Activated gamma-delta T cell treated with Interleukin-2 at 50 U/mL for 16 hours (primary cell): ENCODE data around the gene EIF5A.

ENCODE experiments used
- DNase-seq: peaks from one replicate; pipeline ENCODE4 v3.0.0-alpha.2; 2020

EIF5A gene

DNA sequence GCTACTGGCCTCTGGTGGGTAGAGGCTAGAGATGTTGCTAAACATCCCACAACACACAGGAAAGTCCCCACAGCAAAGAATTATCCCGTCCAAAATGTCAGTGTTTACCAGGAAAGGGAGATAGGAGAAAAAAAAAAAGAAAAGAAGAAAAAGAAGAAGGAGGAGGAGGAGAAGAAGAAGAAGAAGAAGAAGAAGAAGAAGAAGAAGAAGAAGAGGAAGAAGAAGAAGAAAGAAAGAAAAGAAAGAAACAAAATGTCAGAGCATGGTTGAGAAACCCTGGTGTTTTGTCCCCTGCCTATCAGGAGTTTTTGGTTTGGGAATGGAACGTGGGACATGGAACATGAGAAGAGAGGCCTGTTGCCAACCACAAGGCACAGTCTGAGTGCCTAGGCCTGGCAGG is 50.0 kb downstream of the EIF5A start:
- no peak for DNase-seq

DNA sequence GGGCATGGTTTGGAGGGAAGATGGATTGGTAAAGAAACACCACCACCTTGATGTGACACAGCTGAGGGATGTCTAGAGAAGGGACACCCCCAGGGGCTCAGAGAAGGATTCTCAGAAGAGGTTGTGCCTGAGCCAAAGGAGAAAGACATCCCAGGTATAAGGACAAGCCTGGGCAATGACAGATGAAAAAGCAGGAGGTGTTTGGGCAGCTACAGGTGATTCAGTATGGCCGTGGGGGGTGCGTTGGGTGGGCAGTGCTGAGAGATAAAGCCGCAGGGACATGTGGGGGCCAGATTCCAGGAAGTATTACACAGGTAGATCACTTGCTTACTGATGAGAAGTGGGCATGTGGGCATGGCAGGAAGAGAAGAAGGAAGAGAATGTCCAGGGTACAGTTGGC is 54.5 kb downstream of the EIF5A start:
- DNase-seq = no peak
